ENCODE results near the gene SPHK1.

SPHK1 gene

DNA sequence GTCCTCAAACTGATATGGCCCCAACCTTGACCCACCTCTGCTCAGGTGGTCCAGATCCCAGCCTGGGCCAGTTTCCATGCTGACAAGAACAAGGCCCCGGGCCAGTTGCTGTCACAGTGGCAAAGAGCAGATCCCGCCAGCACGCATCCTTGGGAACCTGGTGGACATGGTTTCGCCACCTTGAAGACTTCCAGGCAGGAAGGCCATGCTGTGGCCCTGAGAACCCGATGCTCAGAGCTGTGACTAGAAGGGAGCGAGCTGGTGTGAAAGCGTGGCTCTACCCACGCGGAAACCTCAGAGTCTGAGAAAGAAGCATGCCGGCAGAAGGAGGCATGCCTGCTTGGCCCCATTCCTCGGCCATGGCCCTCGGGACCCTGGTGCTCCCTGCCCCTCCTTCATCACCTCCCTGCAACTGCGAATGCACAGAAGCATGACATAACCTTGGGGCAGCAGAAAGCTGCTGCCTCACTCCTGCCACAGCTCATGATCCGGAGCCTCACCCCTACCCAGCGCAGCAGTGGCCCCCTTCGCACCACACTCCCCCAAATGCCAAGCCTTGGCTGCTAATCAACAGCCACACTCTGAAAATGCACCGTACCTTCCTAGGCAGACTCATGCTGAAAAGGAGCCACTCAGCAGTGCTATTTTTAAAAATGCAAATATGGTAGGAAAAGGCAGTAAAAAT, 35.3 kb downstream of the SPHK1 start:
- Mint-ChIP-seq H3K4me1 (peaks cover 35% of the 10 kb centered on the region), H3K36me3 (peaks cover 7% of the 10 kb centered on the region), H3K9me3 (no peaks in the 10 kb centered on the region), H3K27me3 (no peaks in the 10 kb centered on the region), H3K4me3 (peak overlapping the region; percentile 28), H3K27ac (peak overlapping the region; percentile 43)
- DNase-seq (ENCODE audit: low spot score in 2 of 2), result no peak
- no peak for ATAC-seq (ENCODE audit: low read depth)

DNA sequence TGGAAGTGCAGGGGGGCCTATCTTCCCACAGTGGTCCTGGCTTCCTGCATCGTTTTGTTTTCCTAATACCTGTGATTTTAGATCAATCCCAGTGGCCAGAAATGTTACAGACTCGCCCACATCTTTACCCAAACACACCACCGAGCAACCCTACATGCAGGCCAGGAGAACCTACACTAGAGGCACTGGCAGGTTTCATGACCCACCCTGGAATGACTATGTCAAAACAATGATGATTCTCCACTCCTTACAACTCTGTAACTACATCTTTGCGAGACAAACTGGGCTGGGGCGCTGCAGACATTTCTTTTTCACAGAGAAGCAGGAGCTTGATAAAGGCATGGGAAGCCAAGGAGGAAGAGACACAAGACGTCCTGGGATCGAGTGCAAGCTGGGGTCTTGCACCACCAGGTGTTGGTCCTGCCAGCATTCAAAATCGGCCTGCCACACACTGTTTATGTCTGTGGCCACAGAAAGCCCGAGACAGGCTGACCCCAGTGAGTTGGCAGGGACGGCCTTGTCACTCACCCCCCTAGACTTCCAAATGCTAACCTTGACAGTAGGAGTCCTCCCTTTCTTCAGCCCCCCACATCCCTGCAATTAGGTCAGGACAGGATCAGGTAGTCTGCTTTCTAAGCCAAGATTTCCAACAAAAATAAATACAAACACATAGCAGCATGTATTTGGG, 36.1 kb downstream of the SPHK1 start:
- Mint-ChIP-seq H3K4me3 (peak overlapping the region; percentile 43), H3K4me1 (peaks cover 37% of the 10 kb centered on the region), H3K9me3 (no peaks in the 10 kb centered on the region), H3K27ac (peak overlapping the region; percentile 43), H3K27me3 (no peaks in the 10 kb centered on the region), H3K36me3 (peaks cover 7% of the 10 kb centered on the region)
- no peak for ATAC-seq (ENCODE audit: low read depth)
- DNase-seq (ENCODE audit: low spot score in 2 of 2), result no peak

DNA sequence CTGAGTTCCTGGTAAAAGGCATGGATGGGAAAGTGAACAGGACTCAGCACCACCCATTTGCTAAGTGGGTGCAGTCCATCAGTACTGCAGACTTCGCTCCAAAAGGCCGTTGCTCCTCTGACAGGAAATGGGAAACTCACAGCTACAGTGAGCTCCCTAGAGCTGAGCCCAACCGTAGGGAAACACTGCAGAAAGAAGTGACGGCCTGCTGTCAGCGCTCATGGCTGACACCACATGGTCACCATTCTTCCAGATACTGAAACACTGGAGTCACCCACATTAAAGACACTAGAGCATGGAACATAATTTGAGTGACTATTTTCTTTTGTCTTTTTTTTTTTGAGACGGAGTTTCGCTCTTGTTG, 36.6 kb downstream of the SPHK1 start:
- H3K9me3 Mint-ChIP-seq, result no peaks in the 10 kb centered on the region
- peaks cover 41% of the 10 kb centered on the region for H3K4me1 Mint-ChIP-seq
- H3K4me3 Mint-ChIP-seq, result no peak overlapping the region
- H3K27me3 Mint-ChIP-seq, result no peaks in the 10 kb centered on the region
- H3K27ac Mint-ChIP-seq, result peak overlapping the region; percentile 43
- ATAC-seq (ENCODE audit: low read depth) (no peak), DNase-seq (ENCODE audit: low spot score in 2 of 2) (no peak)
- H3K36me3 Mint-ChIP-seq, result peaks cover 7% of the 10 kb centered on the region

DNA sequence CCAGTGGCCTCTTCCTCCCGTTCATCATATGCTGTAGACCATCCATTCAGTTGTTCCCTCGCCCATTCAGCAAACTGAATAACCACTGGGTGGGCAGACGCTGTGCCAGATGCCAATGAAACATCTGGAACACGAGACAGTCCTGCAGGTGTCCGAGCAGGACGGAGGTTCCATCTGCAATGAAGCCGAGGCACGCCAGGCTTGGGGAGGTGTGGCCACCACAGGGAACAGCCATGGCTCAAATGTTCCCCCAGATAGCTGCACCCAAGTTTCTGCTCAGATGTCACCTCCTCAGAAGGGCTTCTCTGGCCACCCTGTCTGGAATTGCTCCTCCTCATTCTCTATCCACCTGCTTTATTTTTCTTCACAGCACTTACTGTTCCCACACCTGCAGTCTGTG, 38.0 kb downstream of the SPHK1 start:
- H3K27me3 Mint-ChIP-seq, result no peaks in the 10 kb centered on the region
- DNase-seq (ENCODE audit: low spot score in 2 of 2), result no peak
- peak overlapping the region; percentile 4 for H3K27ac Mint-ChIP-seq
- ATAC-seq (ENCODE audit: low read depth), result no peak
- peak overlapping the region; percentile 69 for H3K4me3 Mint-ChIP-seq
- peaks cover 12% of the 10 kb centered on the region for H3K36me3 Mint-ChIP-seq
- H3K9me3 Mint-ChIP-seq, result no peaks in the 10 kb centered on the region
- peaks cover 49% of the 10 kb centered on the region for H3K4me1 Mint-ChIP-seq

DNA sequence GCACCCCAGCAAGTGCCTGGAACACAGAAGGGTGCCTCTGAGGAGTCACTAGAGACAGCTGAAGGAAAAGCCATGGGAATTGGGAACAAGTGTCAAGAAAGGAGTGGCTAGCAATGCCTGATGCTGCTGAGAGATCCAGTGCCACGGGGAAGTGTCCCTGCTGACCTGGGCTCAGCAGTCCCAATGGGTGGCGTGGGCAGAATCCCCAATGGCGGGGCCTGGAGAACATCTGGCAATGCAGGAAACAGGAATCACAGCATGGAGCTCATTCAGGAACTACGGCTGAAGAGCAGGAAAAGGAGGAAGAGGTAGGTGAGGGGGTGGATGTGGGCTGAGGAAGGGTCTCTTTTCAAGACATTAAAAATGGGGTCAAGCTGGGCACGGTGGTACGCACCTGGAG, 38.5 kb downstream of the SPHK1 start:
- Mint-ChIP-seq H3K27me3 (no peaks in the 10 kb centered on the region), H3K9me3 (no peaks in the 10 kb centered on the region), H3K36me3 (peaks cover 8% of the 10 kb centered on the region), H3K4me3 (peak overlapping the region; percentile 69), H3K27ac (peak overlapping the region; percentile 4), H3K4me1 (peaks cover 49% of the 10 kb centered on the region)
- no peak for DNase-seq (ENCODE audit: low spot score in 2 of 2)
- ATAC-seq (ENCODE audit: low read depth), result no peak

DNA sequence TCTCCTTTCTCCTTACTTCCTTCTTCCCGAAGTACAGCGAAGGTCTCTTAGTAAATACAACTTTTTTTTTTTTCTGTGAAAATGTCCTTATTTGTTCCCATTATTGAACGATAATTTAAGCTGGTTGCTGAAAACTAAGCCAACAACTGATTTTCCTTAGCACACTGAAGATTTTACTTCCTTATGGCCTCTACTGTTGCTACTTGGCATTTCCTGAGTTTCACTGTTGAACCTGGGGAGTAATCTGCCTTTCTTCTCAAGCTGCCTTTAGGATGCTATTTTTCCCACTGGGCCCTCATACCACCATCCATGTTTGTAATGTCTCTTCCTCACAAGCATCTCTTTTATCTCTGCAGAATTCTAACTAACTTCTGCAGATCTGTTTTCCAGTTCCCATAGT, 42.4 kb downstream of the SPHK1 start:
- H3K36me3 Mint-ChIP-seq, result peaks cover 5% of the 10 kb centered on the region
- H3K4me1 Mint-ChIP-seq, result peaks cover 47% of the 10 kb centered on the region
- no peaks in the 10 kb centered on the region for H3K27me3 Mint-ChIP-seq
- no peak for DNase-seq (ENCODE audit: low spot score in 2 of 2)
- H3K27ac Mint-ChIP-seq, result peak overlapping the region; percentile 89
- H3K4me3 Mint-ChIP-seq, result no peak overlapping the region
- no peak for ATAC-seq (ENCODE audit: low read depth)
- no peaks in the 10 kb centered on the region for H3K9me3 Mint-ChIP-seq

DNA sequence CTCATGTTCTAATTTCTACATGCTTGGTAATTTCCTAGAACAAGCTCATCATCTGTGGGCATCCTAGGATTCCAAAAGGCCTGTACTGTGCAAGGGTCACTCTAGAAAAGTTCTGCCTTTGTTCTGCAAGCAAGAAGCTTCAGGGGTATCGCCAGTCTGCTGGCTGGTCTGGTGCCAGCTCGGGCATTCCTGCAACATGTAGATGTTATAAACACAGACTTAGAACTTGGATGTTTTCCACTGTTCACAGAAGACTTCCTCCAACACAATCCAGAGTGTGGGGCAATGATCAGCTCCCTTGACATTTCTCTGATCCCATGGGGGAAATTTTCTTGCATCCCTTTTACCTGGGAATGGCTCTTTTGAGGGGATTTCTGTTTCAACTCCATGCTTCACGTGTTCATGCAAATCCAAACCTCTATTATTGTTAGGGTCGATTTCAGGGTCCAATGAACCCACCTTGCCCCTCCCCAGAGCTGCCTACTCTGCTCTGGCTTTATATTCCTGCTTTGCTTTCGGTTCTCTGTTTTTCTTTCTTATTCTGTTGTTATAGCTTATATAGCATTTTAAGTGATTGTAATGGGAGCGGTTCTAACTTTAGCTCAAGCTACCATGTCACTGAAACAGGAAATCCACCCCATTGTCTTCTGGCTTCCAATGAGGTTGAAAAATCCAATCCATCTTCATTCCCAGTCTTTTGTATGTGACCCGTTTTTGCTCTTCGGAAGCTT, 43.3 kb downstream of the SPHK1 start:
- H3K27me3 Mint-ChIP-seq, result no peaks in the 10 kb centered on the region
- peaks cover 45% of the 10 kb centered on the region for H3K4me1 Mint-ChIP-seq
- H3K4me3 Mint-ChIP-seq, result peak overlapping the region; percentile 66
- H3K9me3 Mint-ChIP-seq, result no peaks in the 10 kb centered on the region
- DNase-seq (ENCODE audit: low spot score in 2 of 2) (peak in 1 of 2 donors; percentile 48), ATAC-seq (ENCODE audit: low read depth) (peak; percentile 85)
- H3K27ac Mint-ChIP-seq, result peak overlapping the region; percentile 89
- peaks cover 5% of the 10 kb centered on the region for H3K36me3 Mint-ChIP-seq

DNA sequence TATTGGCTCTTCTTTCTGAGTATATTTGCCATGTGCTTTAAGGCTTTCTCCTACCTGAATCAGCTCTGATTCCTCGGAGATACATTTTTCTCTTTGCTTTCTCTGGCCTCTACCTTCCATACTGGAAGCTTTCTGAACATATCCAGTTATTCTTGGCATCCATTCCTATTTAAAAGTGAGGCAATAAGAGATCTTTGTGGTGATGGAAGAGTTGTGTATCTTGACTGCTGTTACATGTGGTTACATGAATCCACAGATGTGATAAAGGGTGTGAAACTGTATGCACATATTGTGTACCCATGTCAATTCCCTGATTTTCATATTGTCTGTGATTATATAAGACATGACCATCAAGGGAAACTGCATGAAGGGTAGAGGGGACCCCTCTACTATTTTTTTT, 44.1 kb downstream of the SPHK1 start:
- Mint-ChIP-seq H3K9me3 (no peaks in the 10 kb centered on the region), H3K4me3 (peak overlapping the region; percentile 66), H3K4me1 (peaks cover 45% of the 10 kb centered on the region), H3K36me3 (peaks cover 5% of the 10 kb centered on the region), H3K27ac (peak overlapping the region; percentile 89), H3K27me3 (no peaks in the 10 kb centered on the region)
- DNase-seq (ENCODE audit: low spot score in 2 of 2), result no peak
- ATAC-seq (ENCODE audit: low read depth), result no peak

DNA sequence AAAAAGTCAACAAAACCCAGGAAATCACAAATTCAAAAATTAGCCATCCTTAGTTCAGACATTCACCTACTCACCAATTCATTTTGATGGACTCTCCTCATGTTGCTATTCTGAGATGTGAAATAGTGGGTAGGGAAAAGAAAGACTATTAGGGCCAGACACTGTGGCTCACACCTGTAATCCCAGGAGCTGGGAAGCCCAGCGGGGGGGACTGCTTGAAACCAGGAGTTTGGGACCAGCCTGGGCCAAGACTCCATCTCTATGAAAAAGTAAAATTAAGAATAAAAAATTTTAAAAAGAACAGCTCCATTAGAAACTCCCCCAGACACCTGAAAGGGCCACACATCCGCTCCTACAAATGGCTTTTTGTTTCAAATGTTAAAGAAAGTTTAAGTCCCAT, 47.1 kb downstream of the SPHK1 start:
- Mint-ChIP-seq H3K27me3 (no peaks in the 10 kb centered on the region), H3K9me3 (no peaks in the 10 kb centered on the region), H3K4me3 (no peak overlapping the region), H3K27ac (no peak overlapping the region), H3K36me3 (peaks cover 7% of the 10 kb centered on the region), H3K4me1 (peaks cover 51% of the 10 kb centered on the region)
- DNase-seq (ENCODE audit: low spot score in 2 of 2), result no peak
- no peak for ATAC-seq (ENCODE audit: low read depth)

DNA sequence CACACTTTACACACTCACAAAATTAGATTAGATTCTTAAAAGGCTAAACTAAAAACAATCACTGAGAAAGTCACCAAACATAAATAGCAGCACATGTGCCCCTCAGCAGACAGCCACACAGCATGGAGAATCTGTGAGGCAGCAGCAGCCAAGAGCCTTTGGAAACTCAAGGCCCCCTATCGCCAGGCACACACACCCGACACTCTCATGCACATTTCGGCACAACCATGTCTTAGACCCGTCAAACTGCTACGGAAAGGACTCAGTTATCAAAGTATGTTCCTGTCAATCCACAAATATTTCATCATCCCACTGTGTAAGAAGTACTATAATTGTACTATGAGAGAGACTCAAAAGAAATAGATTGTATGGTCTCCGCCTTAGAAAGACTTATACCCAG, 47.6 kb downstream of the SPHK1 start:
- H3K27ac Mint-ChIP-seq, result no peak overlapping the region
- peaks cover 4% of the 10 kb centered on the region for H3K36me3 Mint-ChIP-seq
- H3K27me3 Mint-ChIP-seq, result no peaks in the 10 kb centered on the region
- H3K4me3 Mint-ChIP-seq, result no peak overlapping the region
- ATAC-seq (ENCODE audit: low read depth), result no peak
- no peaks in the 10 kb centered on the region for H3K9me3 Mint-ChIP-seq
- H3K4me1 Mint-ChIP-seq, result peaks cover 50% of the 10 kb centered on the region
- DNase-seq (ENCODE audit: low spot score in 2 of 2), result no peak

DNA sequence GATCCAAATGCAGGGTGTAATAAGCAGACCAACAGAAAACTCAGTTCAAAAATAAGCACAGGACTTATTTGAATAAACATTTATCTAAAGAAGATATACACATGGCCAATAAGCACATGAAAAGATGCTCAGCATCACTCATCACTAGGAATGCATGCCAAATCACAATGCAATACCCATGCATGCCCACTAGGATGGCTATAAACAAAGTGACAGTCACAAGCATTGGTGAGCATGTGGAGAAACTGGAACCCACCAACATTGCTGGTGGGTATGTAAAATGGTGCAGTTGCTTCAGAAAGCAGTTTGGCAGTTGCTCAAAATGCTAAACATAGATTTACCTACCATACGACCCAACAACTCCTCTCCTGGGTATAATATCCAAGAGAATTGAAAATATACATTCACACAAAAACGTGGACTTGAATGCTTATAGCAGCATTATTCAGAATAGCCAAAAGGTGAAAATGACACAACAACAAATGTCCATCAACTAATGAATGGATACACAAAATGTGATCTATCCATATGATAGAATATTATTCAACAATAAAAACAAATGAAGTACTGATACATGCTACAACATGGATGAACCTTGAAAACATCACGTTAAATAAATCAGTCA, 48.4 kb downstream of the SPHK1 start:
- peaks cover 4% of the 10 kb centered on the region for H3K36me3 Mint-ChIP-seq
- H3K4me1 Mint-ChIP-seq, result peaks cover 41% of the 10 kb centered on the region
- H3K27ac Mint-ChIP-seq, result peak overlapping the region; percentile 29
- H3K27me3 Mint-ChIP-seq, result no peaks in the 10 kb centered on the region
- ATAC-seq (ENCODE audit: low read depth) (peak; percentile 20), DNase-seq (ENCODE audit: low spot score in 2 of 2) (no peak)
- H3K4me3 Mint-ChIP-seq, result no peak overlapping the region
- H3K9me3 Mint-ChIP-seq, result no peaks in the 10 kb centered on the region

DNA sequence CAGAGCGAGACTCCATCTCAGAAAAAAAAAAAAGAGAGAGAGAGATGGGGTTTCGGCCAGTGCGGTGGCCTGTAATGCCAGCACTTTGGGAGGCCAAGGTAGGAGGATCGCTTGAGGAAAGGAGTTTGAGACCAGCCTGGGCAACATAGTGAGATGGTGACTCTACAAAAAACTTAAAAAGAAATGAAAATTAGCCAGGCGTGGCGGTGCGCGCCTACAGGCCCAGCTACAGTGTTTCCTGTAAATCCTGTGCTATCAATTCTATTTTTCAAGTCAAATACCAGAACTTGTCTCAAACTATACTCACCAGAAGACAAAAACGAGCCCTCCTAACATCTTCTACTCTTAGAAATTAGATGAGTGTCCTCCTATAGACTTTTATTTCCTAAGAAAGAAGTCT, 49.3 kb downstream of the SPHK1 start:
- H3K4me3 Mint-ChIP-seq, result peak overlapping the region; percentile 37
- H3K27ac Mint-ChIP-seq, result peak overlapping the region; percentile 29
- peak; percentile 48 for ATAC-seq (ENCODE audit: low read depth)
- no peaks in the 10 kb centered on the region for H3K9me3 Mint-ChIP-seq
- DNase-seq (ENCODE audit: low spot score in 2 of 2), result no peak
- peaks cover 36% of the 10 kb centered on the region for H3K4me1 Mint-ChIP-seq
- peaks cover 4% of the 10 kb centered on the region for H3K36me3 Mint-ChIP-seq
- H3K27me3 Mint-ChIP-seq, result no peaks in the 10 kb centered on the region

DNA sequence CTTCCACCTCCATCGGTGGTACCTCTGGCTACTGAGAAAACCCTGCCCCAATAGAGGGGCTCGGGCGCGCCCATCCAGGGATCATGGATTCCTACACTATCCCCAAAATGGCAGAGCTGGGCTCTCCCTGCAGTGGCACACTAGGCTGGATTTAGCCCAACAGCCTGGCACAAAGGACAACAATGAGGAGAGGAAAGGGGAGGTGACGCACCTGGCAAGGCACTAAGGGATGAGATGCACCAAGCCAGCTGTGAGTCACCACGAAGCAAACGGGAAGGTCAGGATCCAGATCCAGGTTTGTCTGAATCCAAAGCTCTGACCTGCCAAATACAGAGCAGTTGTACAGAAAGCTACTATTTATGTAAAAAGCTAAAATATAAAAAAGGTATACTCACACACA, 50.5 kb downstream of the SPHK1 start:
- H3K4me1 Mint-ChIP-seq, result peaks cover 38% of the 10 kb centered on the region
- H3K27ac Mint-ChIP-seq, result no peak overlapping the region
- H3K4me3 Mint-ChIP-seq, result no peak overlapping the region
- H3K27me3 Mint-ChIP-seq, result no peaks in the 10 kb centered on the region
- no peaks in the 10 kb centered on the region for H3K9me3 Mint-ChIP-seq
- H3K36me3 Mint-ChIP-seq, result peaks cover 4% of the 10 kb centered on the region
- no peak for DNase-seq (ENCODE audit: low spot score in 2 of 2)
- no peak for ATAC-seq (ENCODE audit: low read depth)

DNA sequence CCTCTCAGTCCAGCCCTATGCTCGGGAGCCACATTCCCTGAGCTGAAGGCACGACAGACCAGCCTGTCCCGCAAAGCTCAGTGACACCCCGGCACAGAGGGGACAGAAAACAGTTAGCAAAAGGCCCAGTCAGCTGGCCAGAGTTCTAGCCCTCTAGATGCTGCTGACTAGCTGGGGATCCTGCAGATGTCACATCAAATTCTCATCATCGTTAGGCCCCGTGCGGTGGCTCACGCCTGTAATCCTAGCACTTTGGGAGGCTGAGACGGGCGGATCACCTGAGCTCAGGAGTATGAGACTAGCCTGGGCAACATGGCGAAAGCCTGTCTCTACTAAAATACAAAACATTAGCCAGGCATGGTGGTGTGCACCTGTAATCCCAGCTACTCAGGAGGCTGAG, 51.3 kb downstream of the SPHK1 start:
- H3K27me3 Mint-ChIP-seq, result no peaks in the 10 kb centered on the region
- peaks cover 42% of the 10 kb centered on the region for H3K4me1 Mint-ChIP-seq
- no peak overlapping the region for H3K27ac Mint-ChIP-seq
- ATAC-seq (ENCODE audit: low read depth), result no peak
- H3K36me3 Mint-ChIP-seq, result peaks cover 4% of the 10 kb centered on the region
- no peaks in the 10 kb centered on the region for H3K9me3 Mint-ChIP-seq
- DNase-seq (ENCODE audit: low spot score in 2 of 2), result no peak
- H3K4me3 Mint-ChIP-seq, result no peak overlapping the region

Data from memory B cell (primary cell).